ENCODE results near the gene DAB1.

DAB1 gene

GRCh38 chr1:57410508-57410907, 13.4 kb downstream of the DAB1 start:
- DNase-seq = no peak

GRCh38 chr1:57407928-57408327, 15.9 kb downstream of the DAB1 start:
- no peak for DNase-seq

- no peak for DNase-seq
These were observed 17.4 kb downstream of the DAB1 start for GRCh38 chr1:57406428-57406970.

- DNase-seq = no peak
These were observed 19.0 kb downstream of the DAB1 start for GRCh38 chr1:57404884-57405283.

- no peak for DNase-seq
These were observed 20.7 kb downstream of the DAB1 start for GRCh38 chr1:57403201-57403600.

GRCh38 chr1:57401671-57402070, 22.2 kb downstream of the DAB1 start:
- DNase-seq = no peak

- DNase-seq = no peak
These were observed 23.8 kb downstream of the DAB1 start for GRCh38 chr1:57400048-57400447.

GRCh38 chr1:57393058-57393584, 30.7 kb downstream of the DAB1 start:
- no peak for DNase-seq

GRCh38 chr1:57385336-57385735, 38.5 kb downstream of the DAB1 start:
- DNase-seq = no peak

GRCh38 chr1:57384901-57385300, 39.0 kb downstream of the DAB1 start:
- no peak for DNase-seq

- DNase-seq = no peak
These were observed 39.6 kb downstream of the DAB1 start for GRCh38 chr1:57384284-57384683.

- no peak for DNase-seq
These were observed 42.0 kb downstream of the DAB1 start for GRCh38 chr1:57381871-57382270.

GRCh38 chr1:57381426-57381825, 42.4 kb downstream of the DAB1 start:
- no peak for DNase-seq

GRCh38 chr1:57380923-57381322, 42.9 kb downstream of the DAB1 start:
- DNase-seq = no peak

GRCh38 chr1:57378534-57378933, 45.3 kb downstream of the DAB1 start:
- DNase-seq = no peak

GRCh38 chr1:57377339-57378139, 46.3 kb downstream of the DAB1 start:
- DNase-seq = no peak

- no peak for DNase-seq
These were observed 47.8 kb downstream of the DAB1 start for GRCh38 chr1:57376041-57376440.

- no peak for DNase-seq
These were observed 54.0 kb downstream of the DAB1 start for GRCh38 chr1:57369889-57370288.

- DNase-seq = no peak
These were observed 55.9 kb downstream of the DAB1 start for GRCh38 chr1:57367945-57368344.

GRCh38 chr1:57363643-57364042, 60.2 kb downstream of the DAB1 start:
- no peak for DNase-seq

- DNase-seq = no peak
These were observed 60.7 kb downstream of the DAB1 start for GRCh38 chr1:57363165-57363564.

GRCh38 chr1:57362480-57362879, 61.4 kb downstream of the DAB1 start:
- no peak for DNase-seq

GRCh38 chr1:57361516-57361915, 62.3 kb downstream of the DAB1 start:
- no peak for DNase-seq

- DNase-seq = no peak
These were observed 62.9 kb downstream of the DAB1 start for GRCh38 chr1:57360846-57361407.
